Calu3 (cell line): ENCODE measurements around the gene ANKRD42. TPM values are rescaled to one million over a fixed set of nuclear protein-coding genes. Genes with fewer than 3 reads are reported as not detected.

Source experiments
- BruUV-seq: library from RNA; stranded (reverse); fragments of 400-500 nt; replicated peaks from 2 replicates; lab custom pipeline; 2021; lab: Mats Ljungman, UMichigan
- CTCF ChIA-PET: fragments of 300-600 bp; sonication (Branson Sonifier 250); formaldehyde crosslinking; loops from one replicate; lab custom pipeline; 2022; ENCODE audit warnings: antibody characterized with exemption; lab: Charles Lee
- DNase-seq: peaks from one replicate; pipeline ENCODE4 v3.0.0; 2022
- H3K27ac Mint-ChIP-seq: one replicate; pipeline ENCODE4 v1.8.0; 2022; ENCODE audit warnings: mixed read lengths; ENCODE audit not compliant: unreplicated experiment
- H3K27me3 Mint-ChIP-seq: one replicate; pipeline ENCODE4 v1.8.0; 2022; ENCODE audit warnings: mixed read lengths; ENCODE audit not compliant: unreplicated experiment
- H3K36me3 Mint-ChIP-seq: one replicate; pipeline ENCODE4 v1.8.0; 2022; ENCODE audit warnings: mild to moderate bottlenecking, moderate library complexity, mixed read lengths; ENCODE audit not compliant: insufficient read depth, unreplicated experiment
- H3K4me1 Mint-ChIP-seq: one replicate; pipeline ENCODE4 v1.8.0; 2022; ENCODE audit warnings: mild to moderate bottlenecking, low read depth, mixed read lengths; ENCODE audit not compliant: unreplicated experiment
- H3K4me3 Mint-ChIP-seq: one replicate; pipeline ENCODE4 v1.8.0; 2022; ENCODE audit warnings: mild to moderate bottlenecking, low read depth, moderate library complexity, mixed read lengths; ENCODE audit not compliant: unreplicated experiment
- H3K9me3 Mint-ChIP-seq: one replicate; pipeline ENCODE4 v1.8.0; 2022; ENCODE audit warnings: low read depth, mixed read lengths; ENCODE audit not compliant: unreplicated experiment
- intact Hi-C: fragments of 100-400 bp; cut with micrococcal nuclease; formaldehyde crosslinking; loops from one replicate; pipeline ENCODE4 v1.10.0; 2022; ENCODE audit not compliant: unreplicated experiment
- total RNA-seq: library from RNA; stranded (reverse); gene quantifications from 2 replicates; pipeline ENCODE4 v1.2.3, GENCODE V29; 2022
- TF ChIP-seq, protein P1 (sequence below): fragments of 200-600 bp; IDR thresholded peaks from one replicate; pipeline ENCODE4 v1.8.0; 2022; ENCODE audit warnings: antibody characterized with exemption; ENCODE audit not compliant: unreplicated experiment

Gene ANKRD42
- total RNA-seq, 1 experiment from 2014 or later: 5.2 TPM

DNA sequence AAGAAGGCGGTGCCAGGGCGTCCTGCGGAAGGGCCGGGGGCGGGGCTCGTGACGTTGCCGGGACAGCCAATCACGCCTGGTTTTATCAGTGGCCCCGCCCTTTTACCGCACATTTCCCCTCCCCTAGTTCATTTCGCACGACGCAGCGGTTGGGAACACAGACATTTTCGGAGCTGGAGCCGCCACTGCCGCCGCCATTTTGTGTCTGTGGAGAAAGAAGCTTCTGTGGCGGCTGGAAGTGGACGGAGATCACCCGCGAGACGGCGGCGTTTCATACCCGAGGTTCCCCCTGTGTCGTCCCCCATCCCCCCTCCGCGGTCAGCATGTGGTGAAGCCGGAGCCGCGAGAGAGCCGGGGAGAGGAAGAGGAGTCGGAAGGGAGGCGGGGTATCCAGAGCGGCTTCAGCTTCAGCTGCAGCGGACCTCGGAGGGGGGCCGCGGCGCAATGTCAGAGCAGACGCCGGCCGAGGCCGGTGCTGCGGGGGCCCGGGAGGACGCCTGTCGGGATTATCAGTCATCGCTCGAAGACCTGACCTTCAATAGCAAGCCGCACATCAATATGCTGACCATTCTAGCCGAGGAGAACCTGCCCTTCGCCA, 36.4 kb upstream of the ANKRD42 start, which contains the start of gene PCF11:
Gene PCF11 (plus strand): TSS at position 136 of the 598 bp plus-strand sequence. CDS start 309 bp downstream, at position 445.
- H3K4me1 Mint-ChIP-seq: no peaks in the 10 kb centered on the region
- H3K27ac Mint-ChIP-seq: peak within 1 kb of the TSS; percentile 93
- intact Hi-C loops: loop anchor here (5.0 to 10.0 kb wide), 3 partner anchors 65 to 252 kb away; partner anchors contain the start of genes DDIAS, PRCP and RAB30
- peaks cover 61% of the 10 kb centered on the region for H3K36me3 Mint-ChIP-seq
- TF ChIP-seq, protein P1, sequence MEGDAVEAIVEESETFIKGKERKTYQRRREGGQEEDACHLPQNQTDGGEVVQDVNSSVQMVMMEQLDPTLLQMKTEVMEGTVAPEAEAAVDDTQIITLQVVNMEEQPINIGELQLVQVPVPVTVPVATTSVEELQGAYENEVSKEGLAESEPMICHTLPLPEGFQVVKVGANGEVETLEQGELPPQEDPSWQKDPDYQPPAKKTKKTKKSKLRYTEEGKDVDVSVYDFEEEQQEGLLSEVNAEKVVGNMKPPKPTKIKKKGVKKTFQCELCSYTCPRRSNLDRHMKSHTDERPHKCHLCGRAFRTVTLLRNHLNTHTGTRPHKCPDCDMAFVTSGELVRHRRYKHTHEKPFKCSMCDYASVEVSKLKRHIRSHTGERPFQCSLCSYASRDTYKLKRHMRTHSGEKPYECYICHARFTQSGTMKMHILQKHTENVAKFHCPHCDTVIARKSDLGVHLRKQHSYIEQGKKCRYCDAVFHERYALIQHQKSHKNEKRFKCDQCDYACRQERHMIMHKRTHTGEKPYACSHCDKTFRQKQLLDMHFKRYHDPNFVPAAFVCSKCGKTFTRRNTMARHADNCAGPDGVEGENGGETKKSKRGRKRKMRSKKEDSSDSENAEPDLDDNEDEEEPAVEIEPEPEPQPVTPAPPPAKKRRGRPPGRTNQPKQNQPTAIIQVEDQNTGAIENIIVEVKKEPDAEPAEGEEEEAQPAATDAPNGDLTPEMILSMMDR: no peak
- H3K27me3 Mint-ChIP-seq: no peaks in the 10 kb centered on the region
- peak within 1 kb of the TSS; percentile 96 for H3K4me3 Mint-ChIP-seq
- no peak for DNase-seq
- no peaks in the 10 kb centered on the region for H3K9me3 Mint-ChIP-seq
- BruUV-seq: TSS peak; percentile 51
- CTCF ChIA-PET: interaction anchor here (0.7 to 1.4 kb wide), 3 partner anchors 20 to 129 kb away, joined by 3 to 12 read pairs (median 3); partner anchors contain the start of gene CCDC90B

- TF ChIP-seq, protein P1: no peak
- Mint-ChIP-seq H3K36me3 (peaks cover 63% of the 10 kb centered on the region), H3K4me1 (no peaks in the 10 kb centered on the region), H3K4me3 (peak overlapping the region; percentile 96), H3K27me3 (no peaks in the 10 kb centered on the region), H3K27ac (peak overlapping the region; percentile 93), H3K9me3 (no peaks in the 10 kb centered on the region)
- BruUV-seq: no TSS peak
- peak; percentile 32 for DNase-seq
- intact Hi-C loops: loop anchor here (5.0 to 10.0 kb wide), 3 partner anchors 65 to 253 kb away; partner anchors contain the start of genes DDIAS, PRCP and RAB30
- CTCF ChIA-PET: no interaction called here
Measured at GRCh38 chr11:83157594-83158356, 35.7 kb upstream of the ANKRD42 start.

- peak overlapping the region; percentile 96 for H3K4me3 Mint-ChIP-seq
- intact Hi-C loops: loop anchor here (5.0 to 10.0 kb wide), 3 partner anchors 66 to 254 kb away; partner anchors contain the start of genes DDIAS, PRCP and RAB30
- TF ChIP-seq, protein P1: no peak
- no peaks in the 10 kb centered on the region for H3K27me3 Mint-ChIP-seq
- DNase-seq: no peak
- H3K4me1 Mint-ChIP-seq: no peaks in the 10 kb centered on the region
- no TSS peak for BruUV-seq
- CTCF ChIA-PET: no interaction called here
- no peaks in the 10 kb centered on the region for H3K9me3 Mint-ChIP-seq
- H3K36me3 Mint-ChIP-seq: peaks cover 63% of the 10 kb centered on the region
- peak overlapping the region; percentile 93 for H3K27ac Mint-ChIP-seq
Measured at GRCh38 chr11:83158357-83158786, 35.1 kb upstream of the ANKRD42 start.

- BruUV-seq: no TSS peak
- Mint-ChIP-seq H3K27me3 (no peaks in the 10 kb centered on the region), H3K27ac (peak overlapping the region; percentile 93), H3K9me3 (no peaks in the 10 kb centered on the region), H3K4me1 (no peaks in the 10 kb centered on the region), H3K4me3 (peak overlapping the region; percentile 96), H3K36me3 (peaks cover 63% of the 10 kb centered on the region)
- CTCF ChIA-PET: no interaction called here
- intact Hi-C loops: loop anchor here (5.0 to 10.0 kb wide), 3 partner anchors 67 to 254 kb away; partner anchors contain the start of genes DDIAS, PRCP and RAB30
- no peak for DNase-seq
- TF ChIP-seq, protein P1: no peak
Measured at GRCh38 chr11:83158965-83159901, 34.3 kb upstream of the ANKRD42 start.
